Central memory CD4-positive, alpha-beta T cell (primary cell): ENCODE measurements around the gene PLB1.
A peak's percentile ranks its signal among the peaks of the same experiment; 100 is the strongest.

Source experiments
- DNase-seq: peaks from one replicate; pipeline ENCODE4 v3.0.0; 2022

The PLB1 gene

GRCh38 chr2:28566521-28567041 lies 70.7 kb downstream of the PLB1 start:
- DNase-seq = peak; percentile 85

- DNase-seq = no peak
Measured at GRCh38 chr2:28567061-28567471, 71.2 kb downstream of the PLB1 start.

DNA sequence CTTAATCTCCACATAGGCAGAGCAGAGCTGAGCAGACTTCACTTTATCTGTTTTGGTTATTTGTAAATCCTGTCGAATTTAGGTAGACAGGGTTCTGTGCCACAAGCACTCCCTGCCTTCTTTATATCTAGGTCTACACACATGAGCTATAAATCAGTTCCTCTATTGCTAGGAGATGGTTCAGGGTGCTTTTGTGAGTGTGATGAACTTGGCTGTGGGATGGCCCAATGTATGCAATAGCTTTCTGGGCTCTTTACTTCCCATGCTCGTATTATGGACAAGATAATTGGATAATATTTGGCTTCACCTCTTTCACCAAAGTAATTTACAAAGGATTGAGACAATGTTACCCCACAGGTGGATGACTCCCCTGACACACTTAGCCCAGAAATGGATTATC lies 72.2 kb downstream of the PLB1 start:
- DNase-seq = no peak

GRCh38 chr2:28568533-28568932 lies 72.7 kb downstream of the PLB1 start:
- no peak for DNase-seq

- no peak for DNase-seq
Measured at GRCh38 chr2:28570431-28570830, 74.6 kb downstream of the PLB1 start.

DNA sequence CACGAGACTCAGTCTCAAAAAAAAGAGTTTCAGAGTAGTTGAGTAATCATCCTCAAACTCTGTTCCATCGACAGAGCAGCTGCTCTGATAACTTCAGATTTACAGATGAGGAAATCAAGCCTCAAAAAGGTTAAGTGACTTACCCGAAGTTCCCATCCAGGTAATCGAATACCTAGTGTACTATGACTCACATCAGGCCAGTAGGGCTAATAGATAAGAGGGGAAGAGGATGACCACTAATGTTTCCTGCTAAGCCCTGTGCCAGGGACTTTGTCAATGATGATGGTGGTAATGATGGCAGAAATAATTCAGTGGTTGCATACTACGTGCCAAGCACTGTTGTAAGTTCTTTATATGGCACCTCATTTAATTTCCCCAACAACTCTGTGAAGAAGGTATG lies 80.9 kb downstream of the PLB1 start:
- no peak for DNase-seq

- no peak for DNase-seq
Measured at GRCh38 chr2:28577791-28578680, 82.2 kb downstream of the PLB1 start.

- DNase-seq = no peak
Measured at GRCh38 chr2:28578774-28579173, 82.9 kb downstream of the PLB1 start.

- no peak for DNase-seq
Measured at GRCh38 chr2:28579606-28580005, 83.7 kb downstream of the PLB1 start.

DNA sequence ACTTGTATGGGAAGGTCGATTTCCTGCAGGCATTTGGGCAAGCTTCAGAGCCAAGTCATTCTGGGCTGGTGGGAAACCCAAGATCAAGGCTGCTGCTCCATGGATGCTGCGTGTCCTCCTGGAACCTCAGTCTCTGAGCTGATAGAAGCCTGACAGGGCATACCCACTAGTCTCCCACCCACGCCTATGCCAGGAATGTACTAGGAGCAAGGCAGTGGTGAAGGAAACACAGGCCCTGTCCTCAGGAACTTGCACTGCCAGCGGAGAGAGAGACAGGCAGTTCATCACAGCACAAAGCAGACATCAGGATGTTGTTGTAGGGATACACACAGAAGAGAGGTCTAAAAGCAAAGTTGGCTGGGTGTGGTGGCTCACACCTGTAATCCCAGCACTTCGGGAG lies 84.2 kb downstream of the PLB1 start:
- DNase-seq = no peak

- DNase-seq = no peak
Measured at GRCh38 chr2:28581312-28581711, 85.5 kb downstream of the PLB1 start.

DNA sequence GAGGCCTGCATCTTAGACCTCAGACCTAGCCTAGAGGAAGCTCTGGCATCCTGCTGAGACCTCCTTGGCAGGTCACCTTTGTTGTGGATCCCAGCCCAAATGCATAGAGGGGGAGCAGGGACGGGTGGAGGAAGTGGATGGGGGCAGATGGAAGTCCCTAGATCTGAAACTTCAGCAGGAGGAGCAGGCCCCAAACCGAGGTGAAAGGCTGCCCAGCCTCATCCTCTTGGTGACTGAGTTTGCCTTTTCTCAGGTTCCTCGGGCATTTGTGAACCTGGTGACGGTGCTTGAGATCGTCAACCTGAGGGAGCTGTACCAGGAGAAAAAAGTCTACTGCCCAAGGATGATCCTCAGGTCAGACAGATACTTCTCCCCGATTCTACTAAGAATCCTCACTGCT lies 86.3 kb downstream of the PLB1 start:
- no peak for DNase-seq

GRCh38 chr2:28582595-28582994 lies 86.7 kb downstream of the PLB1 start:
- DNase-seq = no peak

DNA sequence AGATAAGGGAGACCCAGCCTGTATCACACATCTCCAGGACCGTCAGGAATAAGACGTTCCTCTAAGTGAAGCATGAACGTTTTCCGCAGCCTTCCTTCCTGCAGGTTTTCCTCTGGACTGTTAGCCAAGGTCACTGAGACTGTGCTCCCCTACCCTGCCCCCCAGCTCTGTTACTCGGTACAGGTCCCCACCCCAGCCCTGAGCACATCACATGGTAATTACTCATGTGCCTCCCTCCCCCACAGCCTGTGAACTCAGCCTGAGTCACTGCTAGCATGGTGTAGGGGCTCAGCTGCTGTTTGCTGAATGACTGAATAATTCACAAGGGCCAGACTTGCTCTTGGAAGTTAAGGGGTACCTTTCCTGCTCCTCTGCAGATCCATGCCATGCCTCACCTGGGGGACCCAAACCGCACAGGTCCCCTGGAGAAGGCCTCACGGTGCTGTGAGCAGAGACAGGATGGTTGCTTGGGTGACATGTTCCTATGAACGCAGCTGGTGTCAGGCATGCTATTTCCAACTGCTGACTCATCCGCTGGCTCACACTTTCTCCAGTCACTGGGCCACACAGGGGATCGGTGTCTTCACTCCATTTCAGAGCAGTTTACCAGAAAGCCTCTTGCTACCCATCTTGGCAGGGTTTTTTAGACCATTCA lies 88.2 kb downstream of the PLB1 start:
- DNase-seq = no peak

DNA sequence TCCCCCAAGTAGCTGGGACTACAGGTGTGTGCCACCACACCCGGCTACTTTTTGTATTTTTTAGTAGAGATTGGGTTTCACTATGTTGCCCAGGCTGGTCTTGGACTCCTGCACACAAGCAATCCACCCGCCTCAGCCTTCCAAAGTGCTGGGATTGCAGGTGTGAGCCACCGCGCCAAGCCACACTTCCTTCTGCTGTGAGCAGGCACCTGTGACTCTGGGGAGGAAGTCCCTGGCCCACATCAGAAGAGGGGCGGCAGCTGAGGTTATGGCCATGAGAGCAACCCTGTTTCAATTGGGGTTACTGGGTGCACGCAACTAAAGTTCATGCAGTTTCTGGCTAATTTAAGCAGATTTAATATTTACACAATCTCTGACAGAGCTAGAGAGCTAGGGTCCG lies 91.0 kb downstream of the PLB1 start:
- DNase-seq = peak; percentile 77

GRCh38 chr2:28587526-28588291 lies 91.8 kb downstream of the PLB1 start:
- DNase-seq = no peak

- no peak for DNase-seq
Measured at GRCh38 chr2:28588292-28588670, 92.4 kb downstream of the PLB1 start.

GRCh38 chr2:28589746-28590463 lies 94.0 kb downstream of the PLB1 start:
- DNase-seq = no peak

GRCh38 chr2:28590496-28591301 lies 94.8 kb downstream of the PLB1 start:
- no peak for DNase-seq

DNA sequence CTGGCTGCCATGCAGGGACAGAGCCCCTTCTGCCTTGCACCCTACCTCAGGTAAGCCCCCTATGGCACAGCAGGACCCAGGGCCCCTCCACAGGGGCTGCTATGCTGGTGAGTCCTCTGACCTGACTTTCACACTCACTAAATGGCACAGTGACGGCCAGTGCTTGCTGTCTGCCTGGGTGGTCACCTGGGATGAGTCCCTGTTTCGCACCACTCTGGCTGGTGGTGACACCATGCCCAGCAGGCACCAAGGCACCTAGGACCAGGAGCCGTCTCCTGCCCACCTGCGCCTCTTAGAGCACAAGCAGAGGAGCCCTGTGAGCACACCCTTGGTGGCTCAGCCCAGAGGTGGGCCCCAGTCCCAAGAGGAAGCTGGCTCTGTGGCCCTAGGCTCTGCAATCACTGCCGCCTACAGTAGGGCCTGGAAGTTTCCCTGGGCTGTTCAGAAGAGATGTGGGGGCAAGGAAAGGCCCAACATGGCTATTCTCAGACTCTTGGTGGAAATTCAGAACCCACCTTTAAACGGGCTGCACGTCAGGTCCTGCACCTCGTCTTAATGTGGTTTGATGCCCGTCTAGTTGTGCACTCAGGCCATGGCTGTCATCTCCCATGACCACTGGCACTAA lies 96.0 kb downstream of the PLB1 start:
- no peak for DNase-seq

DNA sequence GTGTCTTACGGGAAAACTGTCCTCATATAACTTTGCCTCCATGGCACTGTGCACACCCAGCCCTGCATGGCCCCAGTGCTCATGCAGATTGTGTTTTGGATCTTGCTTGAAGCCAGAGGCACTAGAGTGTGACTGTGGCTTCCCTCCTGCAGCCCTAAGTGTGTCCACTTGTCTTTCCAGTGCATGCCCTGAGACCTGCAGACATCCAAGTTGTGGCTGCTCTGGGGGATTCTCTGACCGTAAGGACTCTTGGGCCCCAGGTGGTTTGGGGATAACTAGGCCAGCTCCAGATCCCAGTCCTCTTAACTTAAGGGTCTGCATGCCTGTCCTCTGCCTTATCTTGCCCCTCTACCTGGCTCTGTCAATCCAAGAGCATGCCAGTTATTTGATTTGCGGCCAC lies 96.6 kb downstream of the PLB1 start:
- DNase-seq = no peak
